Hippocampal formation (tissue), 2 donors: ENCODE data around the gene MT1M.
A peak's percentile ranks its signal among the peaks of the same experiment; 100 is the strongest.
"Not testable (repeated sequence)": the region's sequence is repeated elsewhere in the genome, so short reads cannot be mapped to it uniquely, and the experiment has no call there.

ENCODE experiments used
- DNase-seq, 2 donors: peaks; one replicate each; lab custom pipeline; 2025; lab: John Stamatoyannopoulos, UW

MT1M gene

DNA sequence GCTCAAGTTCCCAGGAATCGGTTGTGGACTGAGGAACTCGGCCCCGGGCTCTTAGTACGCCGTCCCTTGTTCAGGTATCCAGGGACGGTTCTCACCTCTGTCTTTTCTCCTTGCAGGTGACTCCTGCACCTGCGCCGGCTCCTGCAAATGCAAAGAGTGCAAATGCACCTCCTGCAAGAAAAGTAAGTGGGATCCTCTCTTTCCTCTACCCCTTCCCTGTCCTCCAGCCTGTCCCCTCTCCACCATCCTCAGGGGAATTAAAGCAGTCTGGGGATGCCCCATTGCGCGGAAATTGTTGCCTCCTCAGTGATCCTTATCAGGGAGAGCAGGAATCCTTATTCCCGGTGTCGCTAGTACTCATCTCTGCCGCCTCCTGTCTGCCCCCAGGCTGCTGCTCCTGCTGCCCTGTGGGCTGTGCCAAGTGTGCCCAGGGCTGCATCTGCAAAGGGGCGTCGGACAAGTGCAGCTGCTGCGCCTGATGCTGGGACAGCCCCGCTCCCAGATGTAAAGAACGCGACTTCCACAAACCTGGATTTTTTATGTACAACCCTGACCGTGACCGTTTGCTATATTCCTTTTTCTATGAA, 23.5 kb upstream of the MT1M start:
- DNase-seq = no peak

DNA sequence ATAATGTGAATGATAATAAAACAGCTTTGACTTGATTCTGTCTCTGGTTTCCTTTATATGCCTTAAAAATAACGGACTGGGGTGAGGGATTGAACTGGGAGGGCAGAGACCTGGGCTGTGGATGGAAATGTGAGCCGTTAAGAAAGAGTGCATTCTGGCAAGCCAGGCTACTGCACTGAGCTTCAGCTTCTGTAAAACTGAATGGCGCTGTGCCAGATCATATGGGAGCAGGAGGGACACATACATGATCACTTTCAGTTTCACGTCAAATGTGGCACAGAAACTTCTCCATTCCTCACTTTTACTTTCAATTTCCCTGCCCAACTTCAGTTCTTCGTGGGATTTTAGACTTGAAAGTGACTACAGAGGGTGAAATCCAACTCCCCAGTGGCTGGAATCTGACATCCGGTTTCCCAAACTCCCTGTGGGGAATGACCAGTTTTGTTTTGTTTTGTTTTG, 23.0 kb upstream of the MT1M start:
- DNase-seq = peak; percentile 46 to 47

DNA sequence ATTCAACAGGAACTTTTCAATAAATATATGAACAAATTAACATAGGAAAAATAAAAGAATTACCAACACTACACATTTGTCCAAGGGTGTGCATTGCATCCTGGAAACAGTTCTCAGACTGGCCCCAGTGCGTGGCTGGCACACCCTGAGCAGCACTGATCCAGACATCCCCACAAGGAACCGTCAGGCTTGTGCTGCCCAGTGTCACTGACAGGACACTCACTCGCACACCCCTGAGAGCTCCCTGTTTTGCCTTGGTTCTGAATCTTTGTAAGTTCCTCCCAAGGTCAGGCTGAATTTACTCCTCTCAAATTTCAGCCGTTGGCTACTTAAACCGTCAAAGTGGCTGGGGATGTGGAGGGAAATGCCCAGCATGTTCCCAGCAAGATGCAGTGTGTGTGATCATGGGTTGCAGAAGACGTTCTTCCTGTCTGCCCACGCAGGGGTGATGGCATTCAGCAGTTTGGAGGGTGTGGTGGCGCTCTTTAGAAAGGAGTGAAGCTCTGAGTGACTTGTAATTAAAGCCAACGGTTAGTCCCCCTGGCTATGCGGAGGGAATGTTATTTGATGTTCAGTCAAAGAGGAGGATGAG, 22.3 kb upstream of the MT1M start:
- peak in 1 of 2 donors; percentile 34 for DNase-seq

DNA sequence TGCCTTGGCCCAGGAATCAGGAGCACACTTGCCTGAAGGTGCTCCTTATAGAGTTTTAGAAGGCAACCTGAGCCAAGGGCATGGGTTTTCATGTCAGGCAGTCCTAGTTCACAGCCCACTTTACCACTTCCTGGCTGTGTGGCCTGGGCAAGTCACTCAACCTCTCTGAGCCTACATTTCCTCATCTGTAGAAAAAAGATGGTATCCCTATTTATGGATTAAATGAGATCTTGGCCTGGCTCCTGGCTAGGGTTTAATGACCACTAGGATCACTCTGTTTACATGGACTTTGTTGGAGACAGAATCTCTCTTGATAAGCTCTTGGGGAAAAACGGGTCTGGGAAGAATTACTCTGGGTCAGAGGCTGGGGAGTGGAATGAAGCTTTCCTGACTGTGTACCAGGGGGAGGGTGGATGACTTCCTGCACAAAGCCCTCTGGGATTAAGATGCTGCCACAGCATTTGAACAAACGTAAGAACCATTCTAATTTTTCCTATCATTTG, 21.8 kb upstream of the MT1M start:
- no peak for DNase-seq

DNA sequence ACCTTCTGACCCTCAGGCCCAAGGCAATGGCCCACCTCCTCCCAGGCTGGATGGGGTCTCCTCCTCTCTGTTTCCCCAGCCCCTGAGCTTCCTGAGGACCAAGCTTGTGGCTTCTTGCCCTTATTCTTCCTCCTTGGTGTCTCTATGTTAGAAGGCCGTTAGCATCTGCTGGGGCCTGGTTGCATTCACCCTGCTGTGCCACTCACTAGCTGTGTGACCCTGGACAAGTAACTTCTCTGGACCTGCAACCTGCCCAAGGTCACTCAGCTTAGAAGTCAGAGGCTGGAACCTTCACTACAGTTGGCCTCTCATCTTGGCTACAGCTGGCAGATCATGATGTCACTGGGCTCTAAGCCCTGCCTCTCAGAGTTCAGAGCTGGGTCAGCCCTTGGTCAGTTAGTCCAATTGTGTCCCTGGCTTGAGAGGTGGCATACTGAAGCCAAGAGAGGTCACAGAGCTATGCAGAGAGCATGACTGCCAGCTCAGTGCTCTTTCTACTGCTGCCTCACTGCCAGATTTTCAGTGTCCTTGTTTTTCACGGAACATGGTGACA, 21.1 kb upstream of the MT1M start:
- DNase-seq = no peak

DNA sequence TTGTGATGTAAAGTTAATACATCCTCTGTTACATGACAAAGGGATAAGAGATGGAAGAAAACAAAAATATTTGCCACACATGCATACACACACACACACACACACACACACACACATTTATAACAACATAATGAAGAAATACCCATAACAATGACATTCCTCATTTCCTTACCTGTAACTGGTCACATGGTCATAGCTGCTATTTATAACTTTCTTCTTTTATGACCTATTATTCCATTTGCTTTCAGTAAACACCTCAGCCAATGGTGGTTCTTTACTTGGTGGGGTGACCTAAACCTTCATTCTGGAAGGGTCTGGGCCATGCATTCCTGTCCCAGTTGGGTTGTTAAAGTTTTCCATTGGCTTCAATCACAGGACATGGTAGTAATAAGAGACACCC, 18.8 kb upstream of the MT1M start:
- no peak for DNase-seq

DNA sequence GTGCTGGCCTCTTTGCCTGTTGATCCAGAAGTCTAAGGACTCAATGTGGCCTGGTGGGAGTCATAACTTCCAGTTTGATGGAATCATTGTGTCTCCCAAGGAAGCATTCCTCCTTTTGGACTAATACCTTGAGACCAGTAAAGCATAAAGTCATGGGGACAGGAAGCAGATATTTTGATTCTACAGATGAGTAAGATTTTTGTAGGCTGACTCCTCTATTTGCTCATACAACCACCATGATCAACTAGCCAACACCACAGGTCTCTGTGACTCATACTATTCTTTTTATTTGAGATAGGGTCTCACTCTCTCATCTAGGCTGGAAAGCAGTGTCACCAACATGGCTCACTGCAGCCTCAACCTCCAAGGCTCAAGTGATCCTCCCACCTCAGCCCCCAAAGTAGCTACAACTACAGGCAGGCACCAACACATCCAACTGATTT, 17.9 kb upstream of the MT1M start:
- DNase-seq = no peak

DNA sequence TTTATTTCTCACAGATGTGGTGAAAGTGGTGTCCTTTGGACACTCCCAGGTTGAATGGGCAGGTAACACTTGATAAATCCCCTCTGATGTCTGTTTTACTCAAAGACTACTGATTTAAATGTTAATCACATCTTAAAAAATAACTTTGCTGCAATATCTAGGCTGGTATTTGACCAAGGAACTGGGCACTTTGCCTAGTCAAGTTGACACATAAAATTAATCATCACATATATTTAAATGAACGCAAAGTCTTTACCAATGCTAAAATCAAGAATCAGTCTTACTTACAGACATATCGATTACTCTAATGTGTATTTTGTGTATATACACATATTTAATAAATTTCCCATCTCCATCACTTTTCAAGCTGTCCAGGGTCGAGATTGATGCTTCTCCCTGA, 17.1 kb upstream of the MT1M start:
- no peak for DNase-seq

DNA sequence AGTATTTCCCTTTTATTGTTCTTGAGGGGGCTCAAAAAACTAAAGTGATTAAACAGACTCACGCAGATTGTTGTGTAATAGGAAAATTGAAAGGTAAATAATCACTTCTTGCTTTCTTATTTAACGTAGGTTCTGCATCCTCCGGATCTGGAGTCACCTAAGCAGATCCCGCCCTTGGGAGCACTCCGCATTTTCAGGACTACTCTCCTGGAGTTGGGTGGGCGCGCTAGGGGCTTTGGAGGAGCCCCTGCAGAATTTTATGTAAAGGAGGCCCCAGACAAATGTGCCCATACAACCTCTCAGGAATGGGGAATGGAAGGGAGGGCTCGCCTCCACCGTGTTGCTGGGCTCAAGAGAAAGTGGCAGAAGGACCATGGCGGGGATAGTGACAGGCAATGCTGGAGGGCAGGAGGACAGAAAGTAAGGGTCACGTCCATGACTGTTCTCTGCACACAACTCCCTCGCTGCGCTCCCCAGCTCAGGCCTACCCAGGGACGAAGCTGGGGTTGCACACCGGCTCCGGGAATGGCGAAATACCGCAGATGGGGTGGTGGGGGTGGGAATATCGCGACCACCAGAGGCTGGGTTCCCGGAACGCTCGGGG, 15.7 kb upstream of the MT1M start:
- DNase-seq = no peak

DNA sequence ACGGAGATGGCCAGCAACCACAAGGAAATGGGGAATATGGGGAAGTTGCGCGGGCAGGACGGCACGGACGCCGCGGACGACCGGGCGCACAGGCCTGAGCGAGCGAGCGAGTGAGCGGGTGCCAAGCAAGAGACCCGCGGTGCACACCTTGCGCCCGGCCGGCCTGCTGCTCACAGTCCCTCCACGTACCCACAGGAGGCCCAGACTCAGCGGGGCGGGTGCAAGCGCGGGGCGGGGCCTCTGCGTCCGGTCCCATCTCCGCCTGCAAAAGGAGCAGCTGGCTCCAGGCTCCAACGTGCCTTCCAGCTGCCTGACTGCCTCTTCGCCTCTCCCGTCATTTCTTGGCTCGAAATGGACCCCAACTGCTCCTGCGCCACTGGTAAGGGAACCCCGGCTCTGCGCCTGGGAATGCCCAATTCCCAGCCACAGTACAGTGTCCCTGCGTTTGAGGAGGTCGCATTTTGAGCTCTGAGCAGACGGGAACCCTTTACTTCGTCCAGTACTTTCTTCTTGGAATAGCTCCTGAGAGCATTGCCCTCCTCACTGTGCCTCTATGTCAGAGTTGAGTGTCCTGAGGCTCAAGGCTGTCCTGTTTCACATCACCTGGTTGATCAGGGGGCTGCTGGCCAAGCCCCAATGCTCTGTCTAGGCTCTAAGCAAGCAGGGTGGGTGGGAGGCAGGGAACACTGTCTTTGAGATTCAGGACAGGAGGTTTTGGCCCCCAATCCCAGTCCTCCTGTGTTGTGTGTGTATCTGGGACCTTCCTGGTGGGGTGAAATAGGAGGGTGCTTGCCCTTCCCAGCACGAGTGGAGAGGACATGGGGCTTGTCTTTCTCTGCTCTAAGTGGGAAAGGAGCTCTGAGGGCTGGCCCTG, 15.0 kb upstream of the MT1M start:
- peak in 1 of 2 donors; percentile 35 for DNase-seq

DNA sequence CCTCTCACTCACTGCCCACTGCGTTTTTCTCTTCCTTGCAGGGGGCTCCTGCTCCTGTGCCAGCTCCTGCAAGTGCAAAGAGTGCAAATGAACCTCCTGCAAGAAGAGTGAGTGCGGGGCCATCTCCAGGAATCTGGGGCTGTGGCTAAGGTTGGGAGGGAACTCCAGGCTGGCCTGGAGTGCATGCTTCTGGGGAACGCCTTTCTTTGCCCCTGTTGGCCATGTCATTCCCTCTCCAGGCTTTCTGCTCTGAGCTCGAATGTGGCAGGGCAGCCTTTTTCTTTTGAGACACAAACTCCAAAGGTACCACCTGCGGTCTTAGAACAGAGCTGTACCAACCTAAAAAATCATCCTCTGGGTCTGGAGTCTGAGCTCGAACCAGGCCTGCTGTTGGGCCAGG, 14.3 kb upstream of the MT1M start:
- DNase-seq = no peak

DNA sequence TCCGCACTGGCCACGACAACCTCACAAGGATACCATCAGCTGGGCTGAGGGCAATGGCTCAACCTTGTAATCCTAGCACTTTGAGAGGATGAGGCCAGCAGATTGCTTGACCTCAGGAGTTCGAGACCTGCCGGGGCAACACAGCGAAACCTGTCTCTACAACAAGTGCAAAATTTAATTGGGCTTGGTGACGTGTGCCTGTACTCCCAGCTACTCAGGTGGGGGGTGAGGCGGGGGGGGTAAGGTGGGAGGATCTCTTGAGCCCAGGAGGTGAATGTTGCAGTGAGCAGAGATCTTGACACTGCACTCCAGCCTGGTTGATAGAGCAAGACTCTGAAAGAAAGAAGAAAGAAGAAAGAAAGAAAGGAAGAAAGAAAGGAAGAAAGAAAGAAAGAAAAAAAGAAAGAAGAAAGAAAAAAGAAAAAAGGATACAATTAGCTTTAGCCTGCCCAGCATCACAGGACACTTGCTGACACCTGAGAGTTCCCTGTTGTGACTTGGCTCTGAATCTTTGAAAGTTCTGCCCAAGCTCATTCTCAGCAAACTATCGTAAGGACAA, 12.0 kb upstream of the MT1M start:
- no peak for DNase-seq

DNA sequence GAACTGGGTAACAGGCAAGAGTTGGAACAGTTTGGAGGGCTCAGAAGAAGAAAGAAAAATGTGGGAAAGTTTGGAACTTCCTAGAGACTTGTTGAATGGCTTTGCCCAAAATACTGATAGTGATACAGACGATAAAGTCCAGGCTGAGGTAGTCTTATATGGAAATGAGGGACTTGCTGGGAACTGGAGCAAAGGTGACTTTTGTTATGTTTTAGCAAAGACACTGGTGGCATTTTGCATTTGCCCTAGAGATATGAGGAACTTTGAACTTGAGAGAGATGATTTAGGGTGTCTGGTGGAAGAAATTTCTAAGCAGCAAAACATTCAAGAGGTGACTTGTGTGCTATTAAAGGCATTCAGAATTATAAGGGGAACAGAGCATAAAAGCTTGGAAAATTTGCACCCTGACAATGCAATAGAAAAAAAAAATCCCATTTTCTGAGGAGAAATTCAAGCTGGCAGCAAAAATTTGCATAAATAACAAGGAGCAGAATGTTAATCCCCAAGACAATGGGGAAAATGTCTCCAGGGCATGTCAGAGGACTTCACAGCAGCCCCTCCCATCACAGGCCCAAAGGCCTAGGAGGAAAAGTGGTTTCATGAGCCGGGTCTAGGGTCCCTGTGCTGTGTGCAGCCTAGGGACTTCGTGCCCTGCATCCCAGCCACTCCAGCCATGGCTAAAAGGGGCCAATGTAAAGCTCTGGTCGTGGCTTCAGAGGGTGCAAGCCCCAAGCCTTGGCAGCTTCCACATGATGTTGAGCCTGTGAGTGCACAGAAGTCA, 10.6 kb upstream of the MT1M start:
- not testable (repeated sequence) for DNase-seq

DNA sequence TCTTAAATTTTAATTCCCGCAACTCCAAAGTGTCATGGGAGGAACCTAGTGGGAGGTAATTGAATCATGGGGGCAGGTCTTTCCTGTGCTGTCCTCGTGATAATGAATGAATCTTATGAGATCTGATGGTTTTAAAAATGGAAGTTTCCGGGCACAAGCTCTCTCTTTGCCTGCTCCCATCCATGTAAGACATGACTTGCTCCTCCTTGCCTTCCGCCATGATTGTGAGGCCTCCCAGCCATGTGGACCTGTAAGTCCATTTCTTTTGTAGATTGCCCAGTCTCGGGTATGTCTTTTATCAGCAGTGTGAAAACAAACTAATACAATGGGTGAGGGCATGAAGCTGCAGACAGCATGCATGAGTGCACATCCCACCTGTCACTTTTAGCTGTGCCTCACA, 9.3 kb upstream of the MT1M start:
- not testable (repeated sequence) for DNase-seq

DNA sequence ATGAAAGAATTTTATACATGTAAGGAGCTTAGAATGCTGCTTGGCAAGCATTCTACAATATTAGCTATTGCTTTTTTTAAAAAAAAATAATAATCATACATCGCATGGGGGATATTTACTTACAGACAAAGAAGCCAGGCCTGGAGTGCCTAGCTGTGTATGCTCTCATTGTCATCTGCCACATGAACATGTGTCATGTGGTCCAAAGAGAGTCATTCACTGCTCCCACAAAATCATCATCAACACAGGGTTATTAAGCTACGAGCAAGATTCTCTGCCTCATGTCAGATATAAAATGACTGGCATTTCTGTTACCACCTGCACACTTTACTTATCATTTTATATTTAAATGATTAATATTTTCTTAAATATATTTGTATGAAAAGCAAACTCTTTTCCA, 8.8 kb upstream of the MT1M start:
- no peak for DNase-seq

DNA sequence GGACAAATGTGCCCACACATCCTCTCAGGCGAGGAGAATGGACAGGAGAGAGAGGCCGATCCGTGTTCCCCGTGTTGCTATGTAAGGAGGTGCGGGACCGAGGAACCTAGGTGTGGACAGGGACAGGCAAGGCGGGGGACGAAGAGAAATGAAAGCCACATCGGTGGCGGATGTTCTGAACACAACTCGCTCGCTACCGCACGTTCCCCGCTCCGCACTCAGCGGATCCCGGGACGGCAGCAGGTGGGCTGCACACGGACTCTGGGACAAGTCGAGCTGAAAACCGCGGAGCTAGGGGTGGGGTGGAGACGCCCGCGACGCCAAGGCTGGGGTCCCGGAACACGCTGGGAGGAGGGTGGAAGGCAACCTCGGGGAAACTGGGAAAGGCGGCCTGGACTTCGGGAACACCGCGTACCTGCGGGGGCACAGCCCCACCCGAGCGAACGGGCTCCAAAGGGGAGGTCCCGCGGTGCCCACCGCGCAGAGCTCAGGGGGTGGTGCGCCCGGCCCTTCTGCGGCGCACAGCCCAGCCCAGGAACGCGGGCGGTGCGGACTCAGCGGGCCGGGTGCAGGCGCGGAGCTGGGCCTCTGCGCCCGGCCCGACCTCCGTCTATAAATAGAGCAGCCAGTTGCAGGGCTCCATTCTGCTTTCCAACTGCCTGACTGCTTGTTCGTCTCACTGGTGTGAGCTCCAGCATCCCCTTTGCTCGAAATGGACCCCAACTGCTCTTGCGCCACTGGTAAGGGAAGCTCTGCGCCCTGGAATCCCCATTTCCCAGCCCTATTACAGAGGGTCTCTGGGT, 7.1 kb upstream of the MT1M start, which contains the start of gene MT1E:
Gene MT1E (plus strand): TSS at position 642 of the 803 bp plus-strand sequence. CDS start 71 bp downstream, at position 713.
- peak; percentile 38 to 68 for DNase-seq

DNA sequence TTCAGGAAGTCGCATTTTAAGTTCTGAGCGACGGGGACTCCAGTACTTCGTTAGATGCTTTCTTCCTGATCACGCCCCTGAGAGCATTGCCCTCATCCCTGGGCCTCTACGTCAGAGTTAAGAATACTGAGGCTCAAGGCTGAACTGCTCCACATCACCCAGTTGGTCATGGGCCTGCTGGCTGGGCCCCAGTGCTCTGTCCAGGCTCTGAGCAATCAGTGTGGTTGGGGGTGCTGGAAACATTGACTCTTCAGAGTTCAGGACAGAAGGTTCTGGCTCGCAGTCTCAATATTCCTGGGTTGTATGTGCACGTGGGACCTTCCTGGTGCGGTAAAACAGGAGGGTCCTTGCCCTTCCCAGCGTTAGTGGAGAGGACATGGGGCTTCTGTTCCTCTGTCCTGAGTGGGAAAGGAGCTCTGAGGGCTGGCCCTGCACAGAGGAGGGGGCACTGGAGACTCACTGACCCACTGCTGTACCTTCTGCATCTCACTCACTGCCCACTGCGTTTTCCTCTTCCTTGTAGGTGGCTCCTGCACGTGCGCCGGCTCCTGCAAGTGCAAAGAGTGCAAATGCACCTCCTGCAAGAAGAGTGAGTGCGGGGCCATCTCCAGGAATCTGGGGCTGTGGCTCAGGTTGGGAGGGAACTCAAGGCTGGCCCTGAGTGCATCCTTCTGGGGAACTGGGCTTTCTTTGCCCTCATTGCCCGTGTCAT, 6.4 kb upstream of the MT1M start:
- DNase-seq = no peak

DNA sequence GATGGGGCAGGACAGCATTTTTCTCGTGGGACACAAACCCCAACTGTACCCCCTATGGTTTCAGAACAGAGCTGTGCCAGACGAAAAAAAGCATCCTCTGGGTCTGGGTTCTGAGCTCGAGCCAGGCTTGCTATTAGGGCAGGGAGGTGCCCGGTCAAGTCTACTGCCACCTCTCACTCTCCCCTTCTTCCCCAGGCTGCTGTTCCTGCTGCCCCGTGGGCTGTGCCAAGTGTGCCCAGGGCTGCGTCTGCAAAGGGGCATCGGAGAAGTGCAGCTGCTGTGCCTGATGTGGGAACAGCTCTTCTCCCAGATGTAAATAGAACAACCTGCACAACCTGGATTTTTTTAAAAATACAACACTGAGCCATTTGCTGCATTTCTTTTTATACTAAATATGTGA, 5.8 kb upstream of the MT1M start:
- no peak for DNase-seq
